SK-N-SH treated with all-trans-retinoic acid at 6 μM for 48 hours (cell line): ENCODE results near the gene COL26A1.

Source experiments
- ATAC-seq: fragments of 200-7000 bp; cut with Tn5 transposase; 3 replicates; pipeline ENCODE4 v1.9.1; 2020; ENCODE audit warnings: mild to moderate bottlenecking, moderate library complexity
- ARNTL ChIP-seq: fragments of 450-650 bp; formaldehyde crosslinking; IDR thresholded peaks from 2 replicates; pipeline ENCODE4 v1.5.0; 2020; ENCODE audit warnings: low read depth, mild to moderate bottlenecking, moderate library complexity, borderline replicate concordance
- CREB5 ChIP-seq: fragments of 250-450 bp; sonication (Bioruptor Pico); IDR thresholded peaks from 2 replicates; pipeline ENCODE4 v1.5.1; 2020; ENCODE audit warnings: low read depth, mild to moderate bottlenecking, moderate library complexity
- CSDC2 ChIP-seq: fragments of 250-450 bp; sonication (Bioruptor Pico); IDR thresholded peaks from 2 replicates; pipeline ENCODE4 v1.5.0; 2020; ENCODE audit warnings: mild to moderate bottlenecking, moderate library complexity
- CSRNP3 ChIP-seq: fragments of 250-450 bp; sonication (Bioruptor Pico); IDR thresholded peaks from 2 replicates; pipeline ENCODE4 v1.5.1; 2021; ENCODE audit warnings: mild to moderate bottlenecking, moderate library complexity
- ESRRG ChIP-seq: fragments of 250-450 bp; sonication (Bioruptor Pico); IDR thresholded peaks from 2 replicates; pipeline ENCODE4 v1.6.1; 2021; ENCODE audit warnings: mild to moderate bottlenecking
- GLIS3 ChIP-seq: fragments of 250-450 bp; sonication (Bioruptor Pico); IDR thresholded peaks from 2 replicates; pipeline ENCODE4 v1.5.0; 2020; ENCODE audit warnings: mild to moderate bottlenecking, moderate library complexity
- POU6F1 ChIP-seq: fragments of 250-450 bp; sonication (Bioruptor Pico); IDR thresholded peaks from 2 replicates; pipeline ENCODE4 v1.8.0; 2021; ENCODE audit warnings: low read depth, mild to moderate bottlenecking, moderate library complexity, borderline replicate concordance
- RARB ChIP-seq: fragments of 250-450 bp; sonication (Bioruptor Pico); IDR thresholded peaks from 2 replicates; pipeline ENCODE4 v1.8.0; 2021; ENCODE audit warnings: mild to moderate bottlenecking, moderate library complexity
- SNAI2 ChIP-seq: fragments of 250-450 bp; sonication (Bioruptor Pico); IDR thresholded peaks from 2 replicates; pipeline ENCODE4 v1.5.0; 2020; ENCODE audit warnings: mild to moderate bottlenecking, moderate library complexity
- TCF4 ChIP-seq: fragments of 250-450 bp; sonication (Bioruptor Pico); IDR thresholded peaks from 2 replicates; pipeline ENCODE4 v1.8.0; 2021; ENCODE audit warnings: mild to moderate bottlenecking, moderate library complexity, borderline replicate concordance
- TSHZ2 ChIP-seq: fragments of 250-450 bp; sonication (Bioruptor Pico); IDR thresholded peaks from 2 replicates; pipeline ENCODE4 v1.5.0; 2020; ENCODE audit warnings: mild to moderate bottlenecking, moderate library complexity
- ZC3H10 ChIP-seq: fragments of 250-450 bp; sonication (Bioruptor Pico); IDR thresholded peaks from 2 replicates; pipeline ENCODE4 v1.5.1; 2021; ENCODE audit warnings: mild to moderate bottlenecking, moderate library complexity
- ZFP3 ChIP-seq: fragments of 250-450 bp; sonication (Bioruptor Pico); IDR thresholded peaks from 2 replicates; pipeline ENCODE4 v1.5.0; 2020; ENCODE audit warnings: mild to moderate bottlenecking, moderate library complexity
- ZFP30 ChIP-seq: fragments of 450-650 bp; formaldehyde crosslinking; IDR thresholded peaks from 2 replicates; pipeline ENCODE4 v1.5.0; 2022; ENCODE audit warnings: mild to moderate bottlenecking, moderate library complexity
- ZNF70 ChIP-seq: fragments of 450-650 bp; formaldehyde crosslinking; IDR thresholded peaks from 2 replicates; pipeline ENCODE4 v1.5.0; 2020; ENCODE audit warnings: mild to moderate bottlenecking, moderate library complexity
- ZNF8 ChIP-seq: fragments of 450-650 bp; formaldehyde crosslinking; IDR thresholded peaks from 2 replicates; pipeline ENCODE4 v1.5.0; 2020; ENCODE audit warnings: mild to moderate bottlenecking, moderate library complexity
- TF ChIP-seq, protein P1 (sequence below): fragments of 250-450 bp; sonication (Bioruptor Pico); IDR thresholded peaks from 2 replicates; pipeline ENCODE4 v1.8.0; 2020; ENCODE audit warnings: mild to moderate bottlenecking, moderate library complexity, borderline replicate concordance

The COL26A1 gene

GRCh38 chr7:101565601-101566209 is 203.0 kb downstream of the COL26A1 start:
- TF ChIP-seq ESRRG (CRISPR knock-in tag), result no peak
- no peak for TF ChIP-seq GLIS3
- TF ChIP-seq TCF4, result no peak
- no peak for TF ChIP-seq SNAI2 (CRISPR knock-in tag)
- TF ChIP-seq ZFP3, result no peak
- TF ChIP-seq ZNF70 (CRISPR knock-in tag), result no peak
- no peak for TF ChIP-seq ARNTL (CRISPR knock-in tag)
- ATAC-seq, result no peak

DNA sequence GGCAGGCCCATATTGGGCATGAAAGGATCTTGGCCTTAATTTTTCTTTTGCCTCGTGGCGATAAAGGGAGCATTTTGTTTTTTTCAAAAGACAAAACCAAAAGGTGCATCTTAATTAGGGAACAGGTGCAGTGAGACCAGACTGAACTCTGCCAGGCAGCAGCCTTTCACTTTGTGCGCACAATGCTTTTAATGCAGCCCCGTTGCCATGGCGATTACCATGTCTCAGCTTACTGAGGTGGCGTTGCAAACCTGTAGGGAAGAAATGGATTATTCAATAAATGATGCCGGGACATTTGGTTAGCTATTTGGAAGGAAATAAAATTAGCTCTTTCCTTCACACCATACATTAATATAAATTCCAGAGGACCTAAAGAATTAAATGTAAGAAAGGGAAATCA is 204.6 kb downstream of the COL26A1 start:
- TF ChIP-seq POU6F1 (CRISPR knock-in tag) (no peak), ZC3H10 (CRISPR knock-in tag) (no peak), ZFP3 (no peak), CSDC2 (CRISPR knock-in tag) (no peak)
- TF ChIP-seq, all 23 proteins: peak for 0
- no peak for ATAC-seq

DNA sequence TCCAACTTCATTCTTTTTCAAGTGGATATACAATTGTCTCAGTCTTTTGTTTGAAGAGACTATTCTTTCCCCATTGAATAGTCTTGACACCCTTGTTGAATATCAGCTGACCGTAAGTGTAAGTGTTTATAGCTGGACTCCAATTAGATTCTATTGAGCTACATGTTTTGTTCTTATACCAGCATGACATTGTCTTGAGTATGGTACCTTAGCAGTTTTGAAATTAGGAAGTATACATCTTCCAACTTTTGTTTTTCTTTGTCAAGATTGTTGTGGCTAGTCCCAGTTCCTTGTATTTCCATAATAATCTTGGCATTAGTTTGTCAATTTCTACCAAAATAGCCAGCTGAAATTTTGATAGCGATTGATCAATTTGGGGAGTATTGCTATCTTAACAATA is 209.5 kb downstream of the COL26A1 start:
- TF ChIP-seq ESRRG (CRISPR knock-in tag), result no peak
- TF ChIP-seq ZC3H10 (CRISPR knock-in tag), result no peak
- TF ChIP-seq CSRNP3 (CRISPR knock-in tag), result no peak
- TF ChIP-seq CSDC2 (CRISPR knock-in tag), result no peak
- TF ChIP-seq, protein P1, sequence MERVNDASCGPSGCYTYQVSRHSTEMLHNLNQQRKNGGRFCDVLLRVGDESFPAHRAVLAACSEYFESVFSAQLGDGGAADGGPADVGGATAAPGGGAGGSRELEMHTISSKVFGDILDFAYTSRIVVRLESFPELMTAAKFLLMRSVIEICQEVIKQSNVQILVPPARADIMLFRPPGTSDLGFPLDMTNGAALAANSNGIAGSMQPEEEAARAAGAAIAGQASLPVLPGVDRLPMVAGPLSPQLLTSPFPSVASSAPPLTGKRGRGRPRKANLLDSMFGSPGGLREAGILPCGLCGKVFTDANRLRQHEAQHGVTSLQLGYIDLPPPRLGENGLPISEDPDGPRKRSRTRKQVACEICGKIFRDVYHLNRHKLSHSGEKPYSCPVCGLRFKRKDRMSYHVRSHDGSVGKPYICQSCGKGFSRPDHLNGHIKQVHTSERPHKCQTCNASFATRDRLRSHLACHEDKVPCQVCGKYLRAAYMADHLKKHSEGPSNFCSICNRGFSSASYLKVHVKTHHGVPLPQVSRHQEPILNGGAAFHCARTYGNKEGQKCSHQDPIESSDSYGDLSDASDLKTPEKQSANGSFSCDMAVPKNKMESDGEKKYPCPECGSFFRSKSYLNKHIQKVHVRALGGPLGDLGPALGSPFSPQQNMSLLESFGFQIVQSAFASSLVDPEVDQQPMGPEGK (CRISPR knock-in tag), result no peak
- no peak for TF ChIP-seq TSHZ2
- no peak for TF ChIP-seq POU6F1 (CRISPR knock-in tag)
- TF ChIP-seq ZFP30, result no peak
- no peak for TF ChIP-seq RARB (CRISPR knock-in tag)
- TF ChIP-seq ZNF8 (CRISPR knock-in tag), result no peak
- TF ChIP-seq CREB5 (CRISPR knock-in tag), result no peak
- no peak for TF ChIP-seq TCF4
- ATAC-seq, result no peak

GRCh38 chr7:101575168-101575567 is 212.5 kb downstream of the COL26A1 start:
- ATAC-seq, result no peak

More at GRCh38 chr7:101575168-101575567, 212.5 kb downstream of the COL26A1 start:
- TF ChIP-seq ESRRG (CRISPR knock-in tag) (no peak), ARNTL (CRISPR knock-in tag) (no peak), TCF4 (no peak)
